Choroid plexus epithelial cell (primary cell): ENCODE measurements around the gene TAB2.
A peak's percentile ranks its signal among the peaks of the same experiment; 100 is the strongest.

Experiments used
- DNase-seq: peaks from one replicate; pipeline ENCODE4 v3.0.0-alpha.2; 2010; ENCODE audit warnings: low read depth
- H3K4me3 ChIP-seq: 2 replicates; pipeline ENCODE4 v1.5.1; 2011; ENCODE audit warnings: low read depth, mild to moderate bottlenecking, control low read depth, low read length, moderate library complexity
- TF ChIP-seq, protein P1 (sequence below): conservative IDR thresholded peaks from 2 replicates; pipeline ENCODE4 v1.5.1; 2011; ENCODE audit warnings: low read depth, mild to moderate bottlenecking, control low read depth, inconsistent platforms, low read length, moderate library complexity

TAB2 gene

DNA sequence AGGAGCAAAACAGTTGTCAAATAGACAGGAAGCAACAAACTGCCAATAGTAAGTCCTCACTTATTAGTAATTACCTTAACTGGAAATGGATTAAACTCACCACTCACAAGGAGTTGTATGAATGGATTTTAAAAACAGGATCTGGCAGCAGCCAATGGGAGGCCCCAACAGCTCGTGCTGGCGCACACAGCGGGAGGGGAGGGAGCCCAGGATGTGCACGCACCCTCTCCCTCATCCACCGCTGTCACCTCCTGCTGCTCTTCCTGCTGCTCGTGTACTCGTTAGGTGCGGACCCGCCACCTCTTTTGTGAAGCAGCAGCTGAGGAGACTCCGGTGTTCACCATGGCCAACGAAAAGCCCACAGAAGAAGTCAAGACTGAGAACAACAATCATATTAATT is 82.5 kb downstream of the TAB2 start, which contains the start of gene SUMO4:
Gene SUMO4 (plus strand): TSS at position 213 of the 400 bp plus-strand sequence. CDS start 130 bp downstream, at position 343.
- H3K4me3 ChIP-seq = no peak within 1 kb of the TSS
- no peak for DNase-seq
- TF ChIP-seq, protein P1, sequence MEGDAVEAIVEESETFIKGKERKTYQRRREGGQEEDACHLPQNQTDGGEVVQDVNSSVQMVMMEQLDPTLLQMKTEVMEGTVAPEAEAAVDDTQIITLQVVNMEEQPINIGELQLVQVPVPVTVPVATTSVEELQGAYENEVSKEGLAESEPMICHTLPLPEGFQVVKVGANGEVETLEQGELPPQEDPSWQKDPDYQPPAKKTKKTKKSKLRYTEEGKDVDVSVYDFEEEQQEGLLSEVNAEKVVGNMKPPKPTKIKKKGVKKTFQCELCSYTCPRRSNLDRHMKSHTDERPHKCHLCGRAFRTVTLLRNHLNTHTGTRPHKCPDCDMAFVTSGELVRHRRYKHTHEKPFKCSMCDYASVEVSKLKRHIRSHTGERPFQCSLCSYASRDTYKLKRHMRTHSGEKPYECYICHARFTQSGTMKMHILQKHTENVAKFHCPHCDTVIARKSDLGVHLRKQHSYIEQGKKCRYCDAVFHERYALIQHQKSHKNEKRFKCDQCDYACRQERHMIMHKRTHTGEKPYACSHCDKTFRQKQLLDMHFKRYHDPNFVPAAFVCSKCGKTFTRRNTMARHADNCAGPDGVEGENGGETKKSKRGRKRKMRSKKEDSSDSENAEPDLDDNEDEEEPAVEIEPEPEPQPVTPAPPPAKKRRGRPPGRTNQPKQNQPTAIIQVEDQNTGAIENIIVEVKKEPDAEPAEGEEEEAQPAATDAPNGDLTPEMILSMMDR = no peak

DNA sequence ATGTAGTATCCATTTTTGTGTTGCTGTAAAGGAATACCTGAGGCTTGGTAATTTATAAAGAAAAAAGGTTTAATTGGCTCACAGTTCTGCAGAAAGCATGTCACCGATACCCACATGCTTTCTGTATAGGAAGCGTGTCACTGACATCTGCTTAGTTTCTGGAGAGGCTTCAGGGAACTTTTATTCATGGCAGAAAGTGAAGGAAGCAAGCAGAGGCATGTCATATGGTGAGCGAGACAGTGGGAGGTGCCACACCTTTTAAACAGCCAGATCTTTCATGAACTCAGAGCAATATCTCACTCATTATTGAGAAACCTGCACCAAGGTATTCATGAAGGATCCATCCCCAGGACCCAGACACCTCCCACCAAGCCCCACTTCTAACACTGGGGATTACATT is 86.0 kb downstream of the TAB2 start:
- no peak for DNase-seq
- TF ChIP-seq, protein P1 = no peak
- H3K4me3 ChIP-seq = no peak overlapping the region

DNA sequence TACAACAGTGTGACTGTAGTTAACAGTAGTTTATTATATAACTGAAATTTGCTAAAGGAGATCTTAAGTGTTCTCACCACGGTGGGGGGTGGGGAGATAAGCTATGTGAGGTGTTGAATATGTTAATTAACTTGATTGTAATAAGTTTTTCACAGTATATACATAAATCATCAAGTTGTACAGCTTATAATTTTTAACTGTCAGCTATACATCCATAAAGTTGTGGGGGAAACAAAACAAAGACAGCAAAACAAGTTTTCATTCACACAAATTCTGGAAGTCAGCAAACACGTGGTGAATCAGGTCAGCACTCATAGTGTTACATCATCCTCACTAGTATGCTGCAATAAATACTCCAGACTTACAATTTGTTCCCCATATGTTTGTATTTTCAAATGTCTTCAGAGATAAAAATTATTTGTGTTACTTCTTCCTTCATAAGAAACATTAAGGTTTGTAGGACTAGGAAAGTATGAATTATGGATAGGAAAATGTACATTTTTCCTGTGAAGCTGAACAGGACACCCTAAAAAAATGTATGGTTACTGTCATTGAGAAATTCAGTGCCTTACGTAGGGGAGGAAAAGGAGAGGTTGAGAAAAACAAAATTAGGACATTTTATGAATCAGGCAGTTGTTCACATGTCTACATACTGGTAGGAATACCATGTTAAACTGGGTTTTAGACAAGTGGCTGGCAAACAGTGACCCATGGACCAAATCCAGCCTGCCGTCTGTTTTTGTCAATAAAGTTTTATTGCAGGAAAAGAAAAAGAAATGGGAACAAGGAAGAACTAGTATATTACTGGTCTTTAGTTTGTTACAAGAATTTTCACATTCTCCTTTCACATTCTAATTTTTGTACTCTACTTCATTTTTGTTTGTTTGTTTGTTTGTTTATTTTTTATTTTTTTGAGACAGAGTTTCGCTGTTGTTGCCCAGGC is 88.6 kb downstream of the TAB2 start:
- peak; percentile 77 for DNase-seq
- H3K4me3 ChIP-seq = no peak overlapping the region

DNA sequence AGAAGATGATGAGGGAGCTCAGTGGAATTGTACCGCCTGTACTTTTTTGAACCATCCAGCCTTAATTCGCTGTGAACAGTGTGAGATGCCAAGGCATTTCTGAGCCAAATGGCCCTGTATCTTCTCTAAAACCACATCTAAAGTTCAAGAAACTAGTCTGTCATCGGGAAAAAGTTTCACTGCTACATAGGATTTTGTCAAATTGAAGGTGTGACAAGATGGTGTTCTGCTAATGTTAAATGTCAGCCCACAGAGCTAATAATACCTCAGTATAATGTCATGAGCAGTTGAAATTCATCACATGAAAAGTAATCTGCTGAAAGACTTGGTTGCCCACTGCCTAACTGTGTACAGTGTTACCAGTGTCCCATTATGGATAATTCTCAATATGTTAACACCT is 92.1 kb downstream of the TAB2 start:
- H3K4me3 ChIP-seq = no peak overlapping the region
- TF ChIP-seq, protein P1 = no peak
- DNase-seq = no peak

More for the DNA sequence above, 88.6 kb downstream of the TAB2 start:
- TF ChIP-seq, protein P1 = no peak

DNA sequence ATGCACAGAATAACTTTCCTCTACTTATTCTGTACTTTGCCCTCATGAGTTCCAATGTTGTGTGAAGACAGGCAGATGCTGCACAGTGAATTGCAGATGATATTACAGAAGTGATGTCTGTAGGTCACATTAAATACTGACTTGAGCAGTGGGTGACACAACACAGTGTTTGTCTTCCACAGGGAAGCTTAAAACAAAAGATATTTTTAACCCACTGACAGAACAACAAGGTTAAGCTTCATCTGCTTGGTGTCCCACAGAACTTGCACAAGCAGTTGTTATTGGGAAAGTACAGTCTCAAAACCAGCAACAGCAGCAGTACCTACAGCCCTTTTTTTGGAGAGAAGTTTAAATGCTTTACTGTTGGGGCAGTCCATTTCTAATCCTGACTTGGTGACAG is 93.0 kb downstream of the TAB2 start:
- TF ChIP-seq, protein P1 = no peak
- DNase-seq = peak; percentile 10
- H3K4me3 ChIP-seq = no peak overlapping the region

DNA sequence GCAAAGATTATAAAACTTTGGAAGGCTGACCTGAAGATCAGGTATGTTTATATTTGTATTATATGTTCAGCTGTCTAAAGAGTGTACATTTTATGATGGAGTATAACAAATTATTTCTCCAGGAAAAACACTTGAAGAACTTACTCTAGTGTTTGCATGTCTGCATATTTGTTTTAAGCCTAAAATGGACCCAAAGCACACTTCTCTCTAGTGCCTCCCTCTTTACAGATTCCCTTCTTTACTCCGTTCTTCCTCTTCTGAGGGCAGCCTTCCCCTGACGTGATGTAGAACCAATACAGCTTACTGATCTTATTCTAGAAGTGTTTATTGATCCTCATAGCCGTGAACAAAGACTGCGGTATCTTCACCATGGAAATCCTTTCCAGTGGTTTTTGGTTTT is 96.5 kb downstream of the TAB2 start:
- DNase-seq = no peak
- H3K4me3 ChIP-seq = no peak overlapping the region
- TF ChIP-seq, protein P1 = no peak
